GM23338 (cell line): ENCODE data around the gene BICC1.

Source experiments
- CTCF ChIP-seq, 2 experiments: fragments of 200-600 bp in 1 of 2; sonication (generic) in 1 of 2; conservative IDR thresholded peaks; 2 replicates each; pipeline versions ENCODE4 v1.5.1 to v1.6.1; 2016 to 2017; ENCODE audit warnings: antibody characterized with exemption in 2 of 2, low read depth in 2 of 2, mild to moderate bottlenecking in 2 of 2, moderate library complexity in 1 of 2
- ETS1 ChIP-seq: IDR thresholded peaks from 2 replicates; pipeline ENCODE4 v1.6.1; 2016; ENCODE audit warnings: antibody characterized with exemption
- EZH2 ChIP-seq: fragments of 200-600 bp; sonication (generic); IDR thresholded peaks from one replicate; pipeline ENCODE4 v1.8.0; 2017; ENCODE audit warnings: antibody characterized with exemption, mild to moderate bottlenecking, low read depth; ENCODE audit not compliant: unreplicated experiment
- EZH2phosphoT487 ChIP-seq: fragments of 200-600 bp; sonication (generic); IDR thresholded peaks from one replicate; pipeline ENCODE4 v1.8.1; 2018; ENCODE audit warnings: antibody characterized with exemption; ENCODE audit not compliant: unreplicated experiment
- POLR2AphosphoS5 ChIP-seq: IDR thresholded peaks from 2 replicates; pipeline ENCODE4 v1.6.1; 2016; ENCODE audit warnings: antibody characterized with exemption, low read depth
- REST ChIP-seq: IDR thresholded peaks from one replicate; pipeline ENCODE4 v1.6.1; 2018; ENCODE audit warnings: antibody characterized with exemption; ENCODE audit not compliant: unreplicated experiment
- ZNF114 ChIP-seq: fragments of 250-450 bp; sonication (Bioruptor Pico); IDR thresholded peaks from 2 replicates; pipeline ENCODE4 v1.5.0; 2020; ENCODE audit warnings: mild to moderate bottlenecking, moderate library complexity
- ZNF462 ChIP-seq: fragments of 250-450 bp; sonication (Bioruptor Pico); IDR thresholded peaks from 2 replicates; pipeline ENCODE4 v1.5.0; 2020; ENCODE audit warnings: mild to moderate bottlenecking, moderate library complexity

- TF ChIP-seq CTCF (conservative IDR thresholded peaks at IDR 0.05; ENCODE audit: low read depth in 2 of 2) (no peak), POLR2AphosphoS5 (no peak), ZNF114 (no peak), EZH2 (no peak), EZH2phosphoT487 (no peak), ZNF462 (no peak), REST (no peak), ETS1 (no peak)
These were observed 194.2 kb downstream of the BICC1 start for GRCh38 chr10:58706836-58707235.
